Skeletal muscle tissue (tissue), 4 donors: Measurements from ENCODE around the gene CRADD. TPM values are rescaled to one million over a fixed set of nuclear protein-coding genes. Genes with fewer than 3 reads are reported as not detected.
A peak's percentile ranks its signal among the peaks of the same experiment; 100 is the strongest.

Source experiments
- H3K27ac ChIP-seq: one replicate; pipeline ENCODE4 v1.7.0; 2013; ENCODE audit warnings: mild to moderate bottlenecking, low read depth, low read length, inconsistent platforms
- H3K27me3 ChIP-seq, 3 donors: one replicate each; pipeline ENCODE4 v1.7.0; 2013; ENCODE audit warnings: low read length in 3 of 3; ENCODE audit not compliant: control insufficient read depth in 3 of 3, insufficient read depth in 3 of 3
- H3K36me3 ChIP-seq, 3 donors: one replicate each; pipeline ENCODE4 v1.7.0; 2013; ENCODE audit warnings: low read length in 3 of 3; ENCODE audit not compliant: control insufficient read depth in 3 of 3, insufficient read depth in 3 of 3
- H3K4me1 ChIP-seq, 3 donors: one replicate each; pipeline ENCODE4 v1.7.0; 2013; ENCODE audit warnings: low read length in 3 of 3, mild to moderate bottlenecking in 3 of 3; ENCODE audit not compliant: control insufficient read depth in 3 of 3, insufficient read depth in 3 of 3
- H3K4me3 ChIP-seq, 3 donors: one replicate each; pipeline ENCODE4 v1.7.0; 2013; ENCODE audit warnings: low read length in 3 of 3
- H3K9ac ChIP-seq, 3 donors: one replicate each; pipeline ENCODE4 v1.7.0; 2013; ENCODE audit warnings: low read length in 3 of 3, mild to moderate bottlenecking in 3 of 3, moderate library complexity in 2 of 3, low read depth in 1 of 3
- H3K9me3 ChIP-seq, 3 donors: one replicate each; pipeline ENCODE4 v1.7.0; 2013; ENCODE audit warnings: low read length in 3 of 3; ENCODE audit not compliant: control insufficient read depth in 3 of 3
- total RNA-seq: library from RNA; depleted of rRNA; stranded (reverse); fragments of >200 nt; gene quantifications from one replicate; pipeline ENCODE4 v1.2.3, GENCODE V29; 2014
- donor health status: Osteomylitis.

CRADD gene
- total RNA-seq, 1 donor from 2014 or later = 18.3 TPM

- Histone ChIP-seq H3K4me3 (no peak overlapping the region), H3K27ac (no peak overlapping the region), H3K27me3 (no peaks in the 10 kb centered on the region), H3K36me3 (no peaks in the 10 kb centered on the region), H3K9me3 (no peaks in the 10 kb centered on the region), H3K9ac (no peak overlapping the region), H3K4me1 (no peaks in the 10 kb centered on the region)
Observed at GRCh38 chr12:93650626-93651025, 26.5 kb upstream of the CRADD start.

- H3K27ac ChIP-seq = no peak overlapping the region
Observed at GRCh38 chr12:93653079-93653478, 24.1 kb upstream of the CRADD start.

GRCh38 chr12:93653712-93654111 is 23.5 kb upstream of the CRADD start:
- no peak overlapping the region for H3K4me3 ChIP-seq
- no peak overlapping the region for H3K27ac ChIP-seq
- no peaks in the 10 kb centered on the region for H3K9me3 ChIP-seq
- H3K4me1 ChIP-seq = no peaks in the 10 kb centered on the region
- no peaks in the 10 kb centered on the region for H3K36me3 ChIP-seq
- H3K27me3 ChIP-seq = no peaks in the 10 kb centered on the region
- no peak overlapping the region for H3K9ac ChIP-seq

More at GRCh38 chr12:93653079-93653478, 24.1 kb upstream of the CRADD start:
- no peaks in the 10 kb centered on the region for H3K36me3 ChIP-seq
- no peak overlapping the region for H3K9ac ChIP-seq
- no peaks in the 10 kb centered on the region for H3K9me3 ChIP-seq
- H3K4me1 ChIP-seq = no peaks in the 10 kb centered on the region
- H3K27me3 ChIP-seq = no peaks in the 10 kb centered on the region
- H3K4me3 ChIP-seq = no peak overlapping the region

GRCh38 chr12:93654421-93654820 is 22.8 kb upstream of the CRADD start:
- no peak overlapping the region for H3K27ac ChIP-seq
- H3K9ac ChIP-seq = no peak overlapping the region
- no peaks in the 10 kb centered on the region for H3K27me3 ChIP-seq
- H3K4me3 ChIP-seq = no peak overlapping the region
- no peaks in the 10 kb centered on the region for H3K9me3 ChIP-seq
- no peaks in the 10 kb centered on the region for H3K4me1 ChIP-seq
- H3K36me3 ChIP-seq = no peaks in the 10 kb centered on the region

- Histone ChIP-seq H3K27me3 (no peaks in the 10 kb centered on the region), H3K9me3 (no peaks in the 10 kb centered on the region)
Observed at GRCh38 chr12:93657071-93657470, 20.1 kb upstream of the CRADD start.

GRCh38 chr12:93661021-93661420 is 16.2 kb upstream of the CRADD start:
- Histone ChIP-seq H3K27ac (no peak overlapping the region), H3K4me1 (peaks cover 15 to 22% (median 21%) of the 10 kb centered on the region in 3 donors), H3K36me3 (no peaks in the 10 kb centered on the region), H3K9me3 (no peaks in the 10 kb centered on the region), H3K9ac (no peak overlapping the region), H3K4me3 (no peak overlapping the region), H3K27me3 (no peaks in the 10 kb centered on the region)

More at GRCh38 chr12:93657071-93657470, 20.1 kb upstream of the CRADD start:
- no peak overlapping the region for H3K27ac ChIP-seq
- no peaks in the 10 kb centered on the region for H3K4me1 ChIP-seq
- H3K9ac ChIP-seq = no peak overlapping the region
- no peaks in the 10 kb centered on the region for H3K36me3 ChIP-seq
- H3K4me3 ChIP-seq = no peak overlapping the region

- peak overlapping the region; percentile 88 for H3K27ac ChIP-seq
- H3K9me3 ChIP-seq = no peaks in the 10 kb centered on the region
- no peak overlapping the region for H3K4me3 ChIP-seq
- no peaks in the 10 kb centered on the region for H3K36me3 ChIP-seq
- peak overlapping the region; percentile 63 to 78 (median 76) for H3K9ac ChIP-seq
- no peaks in the 10 kb centered on the region for H3K27me3 ChIP-seq
- peaks cover 15 to 22% (median 21%) of the 10 kb centered on the region in 3 donors for H3K4me1 ChIP-seq
Observed at GRCh38 chr12:93663006-93663728, 14.0 kb upstream of the CRADD start.

GRCh38 chr12:93663729-93664084 is 13.5 kb upstream of the CRADD start:
- H3K4me3 ChIP-seq = no peak overlapping the region
- no peaks in the 10 kb centered on the region for H3K27me3 ChIP-seq
- peaks cover 15 to 22% (median 21%) of the 10 kb centered on the region in 3 donors for H3K4me1 ChIP-seq
- H3K27ac ChIP-seq = peak overlapping the region; percentile 88
- H3K9me3 ChIP-seq = no peaks in the 10 kb centered on the region
- H3K9ac ChIP-seq = no peak overlapping the region
- no peaks in the 10 kb centered on the region for H3K36me3 ChIP-seq

- peaks cover 15 to 22% (median 21%) of the 10 kb centered on the region in 3 donors for H3K4me1 ChIP-seq
- H3K36me3 ChIP-seq = no peaks in the 10 kb centered on the region
- H3K9me3 ChIP-seq = no peaks in the 10 kb centered on the region
- no peak overlapping the region for H3K4me3 ChIP-seq
- H3K27ac ChIP-seq = no peak overlapping the region
- H3K27me3 ChIP-seq = no peaks in the 10 kb centered on the region
- H3K9ac ChIP-seq = no peak overlapping the region
Observed at GRCh38 chr12:93664573-93665138, 12.5 kb upstream of the CRADD start.

GRCh38 chr12:93667672-93668071 is 9.5 kb upstream of the CRADD start:
- Histone ChIP-seq H3K27me3 (no peaks in the 10 kb centered on the region), H3K9me3 (no peaks in the 10 kb centered on the region), H3K9ac (no peak overlapping the region), H3K36me3 (no peaks in the 10 kb centered on the region), H3K4me3 (no peak overlapping the region), H3K27ac (no peak overlapping the region), H3K4me1 (peaks cover 11 to 17% (median 17%) of the 10 kb centered on the region in 3 donors)
